ENCODE measurements around the gene RNASE13. TPM values are rescaled to one million over a fixed set of nuclear protein-coding genes. Genes with fewer than 3 reads are reported as not detected.
"Not testable (repeated sequence)": the region's sequence is repeated elsewhere in the genome, so short reads cannot be mapped to it uniquely, and the experiment has no call there.

RNASE13 gene
- total RNA-seq, 1 experiment from 2014 or later = not detected

DNA sequence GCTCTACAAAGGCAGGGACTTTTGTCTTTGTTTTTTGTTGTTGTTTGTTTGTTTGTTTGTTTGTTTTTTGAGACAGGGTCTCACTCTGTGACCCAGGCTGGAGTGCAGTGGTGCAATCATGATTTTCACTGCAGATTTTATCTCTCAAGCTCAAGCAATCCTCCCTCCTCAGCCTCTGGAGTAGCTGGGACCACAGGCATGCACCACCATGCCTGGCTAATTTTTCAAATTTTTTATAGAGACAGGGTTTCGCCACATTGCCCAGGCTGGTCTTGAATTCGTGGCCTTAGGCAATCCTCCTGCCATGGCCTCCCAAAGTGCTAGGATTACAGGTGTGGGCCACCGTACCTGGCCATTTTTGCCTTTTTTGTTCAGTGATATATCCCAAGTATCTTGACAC is 6.3 kb upstream of the RNASE13 start:
- H3K9me3 ChIP-seq (ENCODE audit: low read length); H4K20me1 ChIP-seq (ENCODE audit: insufficient read depth, low read depth, low read length): not testable (repeated sequence)

DNA sequence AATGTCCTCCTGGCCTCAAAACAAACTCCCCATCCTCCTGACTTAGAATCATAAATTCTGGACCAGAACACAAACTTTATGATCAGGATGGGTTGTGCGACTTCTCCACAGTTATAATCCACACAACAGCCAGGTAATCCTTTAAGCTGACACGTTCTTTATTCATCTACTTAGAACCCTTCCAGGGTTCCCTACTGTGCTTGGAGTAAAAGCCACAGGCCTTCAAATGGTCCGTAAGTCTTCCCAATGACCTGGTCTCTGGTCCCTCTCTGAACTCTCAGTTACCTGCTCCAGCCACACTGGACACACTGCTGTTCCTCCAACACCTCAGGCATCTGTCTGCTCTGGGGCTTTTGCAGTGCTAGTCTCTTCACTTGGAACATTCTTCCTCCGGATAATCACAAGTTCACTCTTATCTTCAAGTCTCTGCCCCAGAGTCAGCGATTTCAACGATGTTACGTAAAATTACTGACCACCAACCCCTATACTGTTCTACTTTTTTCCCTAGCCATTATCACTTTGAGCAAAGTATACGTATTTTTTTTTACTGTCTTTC is 5.8 kb upstream of the RNASE13 start:
- Histone ChIP-seq H3K9ac (ENCODE audit: low read length) (no peak overlapping the region), H3K4me3 (ENCODE audit: low read length) (no peak overlapping the region), H4K20me1 (ENCODE audit: insufficient read depth, low read depth, low read length) (no peaks in the 10 kb centered on the region), H3K4me2 (ENCODE audit: low read depth, low read length, poor library complexity, severe bottlenecking) (no peak overlapping the region), H3K36me3 (ENCODE audit: insufficient read depth, low read length) (no peaks in the 10 kb centered on the region), H2AFZ (ENCODE audit: low read length) (no peak overlapping the region), H3K27me3 (ENCODE audit: low read length) (no peaks in the 10 kb centered on the region), H3K9me2 (replicated peaks; ENCODE audit: insufficient read depth, low read length) (no peaks in the 10 kb centered on the region), H3K27ac (ENCODE audit: low read length) (no peak overlapping the region), H3K4me1 (ENCODE audit: low read length) (no peaks in the 10 kb centered on the region), H3K9me3 (ENCODE audit: low read length) (no peaks in the 10 kb centered on the region), H3K79me2 (ENCODE audit: low read length) (no peaks in the 10 kb centered on the region)
- no peak for DNase-seq

More for the DNA sequence above, 6.3 kb upstream of the RNASE13 start:
- H3K36me3 ChIP-seq (ENCODE audit: insufficient read depth, low read length); H3K27me3 ChIP-seq (ENCODE audit: low read length); H3K4me3 ChIP-seq (ENCODE audit: low read length); H3K4me2 ChIP-seq (ENCODE audit: low read depth, low read length, poor library complexity, severe bottlenecking); H2AFZ ChIP-seq (ENCODE audit: low read length); DNase-seq; H3K9me2 ChIP-seq (replicated peaks; ENCODE audit: insufficient read depth, low read length); H3K4me1 ChIP-seq (ENCODE audit: low read length); H3K27ac ChIP-seq (ENCODE audit: low read length); H3K9ac ChIP-seq (ENCODE audit: low read length); H3K79me2 ChIP-seq (ENCODE audit: low read length): not testable (repeated sequence)

- Histone ChIP-seq H3K9ac (ENCODE audit: low read length) (no peak overlapping the region), H3K27me3 (ENCODE audit: low read length) (no peaks in the 10 kb centered on the region), H2AFZ (ENCODE audit: low read length) (no peak overlapping the region), H3K27ac (ENCODE audit: low read length) (no peak overlapping the region), H3K4me2 (ENCODE audit: low read depth, low read length, poor library complexity, severe bottlenecking) (no peak overlapping the region), H3K9me3 (ENCODE audit: low read length) (no peaks in the 10 kb centered on the region), H3K79me2 (ENCODE audit: low read length) (no peaks in the 10 kb centered on the region), H3K4me1 (ENCODE audit: low read length) (no peaks in the 10 kb centered on the region), H3K36me3 (ENCODE audit: insufficient read depth, low read length) (no peaks in the 10 kb centered on the region), H3K4me3 (ENCODE audit: low read length) (no peak overlapping the region), H3K9me2 (replicated peaks; ENCODE audit: insufficient read depth, low read length) (no peaks in the 10 kb centered on the region), H4K20me1 (ENCODE audit: insufficient read depth, low read depth, low read length) (no peaks in the 10 kb centered on the region)
- peak; percentile 81 for DNase-seq
These were observed 5.2 kb upstream of the RNASE13 start for GRCh38 chr14:21039585-21040369.

GRCh38 chr14:21038441-21039422 is 4.1 kb upstream of the RNASE13 start:
- Histone ChIP-seq H3K9me2 (replicated peaks; ENCODE audit: insufficient read depth, low read length) (no peaks in the 10 kb centered on the region), H3K4me2 (ENCODE audit: low read depth, low read length, poor library complexity, severe bottlenecking) (no peak overlapping the region), H3K27ac (ENCODE audit: low read length) (no peak overlapping the region), H3K9ac (ENCODE audit: low read length) (no peak overlapping the region), H3K4me1 (ENCODE audit: low read length) (no peaks in the 10 kb centered on the region), H2AFZ (ENCODE audit: low read length) (no peak overlapping the region), H3K79me2 (ENCODE audit: low read length) (no peaks in the 10 kb centered on the region), H3K36me3 (ENCODE audit: insufficient read depth, low read length) (no peaks in the 10 kb centered on the region), H4K20me1 (ENCODE audit: insufficient read depth, low read depth, low read length) (no peaks in the 10 kb centered on the region), H3K9me3 (ENCODE audit: low read length) (no peaks in the 10 kb centered on the region), H3K4me3 (ENCODE audit: low read length) (no peak overlapping the region), H3K27me3 (ENCODE audit: low read length) (no peaks in the 10 kb centered on the region)
- DNase-seq = no peak

- Histone ChIP-seq H3K27me3 (ENCODE audit: low read length) (no peaks in the 10 kb centered on the region), H3K27ac (ENCODE audit: low read length) (no peak overlapping the region), H2AFZ (ENCODE audit: low read length) (no peak overlapping the region), H3K36me3 (ENCODE audit: insufficient read depth, low read length) (no peaks in the 10 kb centered on the region), H3K9me2 (replicated peaks; ENCODE audit: insufficient read depth, low read length) (no peaks in the 10 kb centered on the region), H4K20me1 (ENCODE audit: insufficient read depth, low read depth, low read length) (no peaks in the 10 kb centered on the region), H3K4me3 (ENCODE audit: low read length) (no peak overlapping the region), H3K4me2 (ENCODE audit: low read depth, low read length, poor library complexity, severe bottlenecking) (no peak overlapping the region), H3K9me3 (ENCODE audit: low read length) (no peaks in the 10 kb centered on the region), H3K9ac (ENCODE audit: low read length) (no peak overlapping the region), H3K4me1 (ENCODE audit: low read length) (no peaks in the 10 kb centered on the region), H3K79me2 (ENCODE audit: low read length) (no peaks in the 10 kb centered on the region)
- DNase-seq = no peak
These were observed 2.5 kb upstream of the RNASE13 start for GRCh38 chr14:21037156-21037555.

DNA sequence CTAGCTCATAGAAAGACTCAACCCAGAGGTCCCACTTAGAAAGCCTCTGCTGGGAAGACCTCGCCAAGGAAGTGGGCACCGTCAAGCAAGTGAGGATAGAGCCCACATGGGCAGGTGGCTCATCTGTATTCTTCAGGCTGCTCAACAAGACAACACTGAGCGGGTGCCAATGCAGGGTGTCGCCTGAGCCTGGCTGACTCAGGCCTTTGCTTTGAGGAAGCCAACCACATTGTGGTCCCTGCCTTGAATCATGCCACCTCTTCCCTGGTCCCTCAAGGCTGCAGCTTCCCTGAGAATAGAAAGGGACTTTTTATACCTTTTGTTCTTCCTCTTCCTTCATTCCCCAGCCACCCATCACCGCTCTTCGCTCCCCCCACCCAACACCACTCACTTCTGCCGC is 2.1 kb upstream of the RNASE13 start:
- Histone ChIP-seq H3K36me3 (ENCODE audit: insufficient read depth, low read length) (no peaks in the 10 kb centered on the region), H3K9ac (ENCODE audit: low read length) (no peak overlapping the region), H3K4me2 (ENCODE audit: low read depth, low read length, poor library complexity, severe bottlenecking) (no peak overlapping the region), H3K27me3 (ENCODE audit: low read length) (no peaks in the 10 kb centered on the region), H2AFZ (ENCODE audit: low read length) (no peak overlapping the region), H3K4me1 (ENCODE audit: low read length) (no peaks in the 10 kb centered on the region), H3K27ac (ENCODE audit: low read length) (no peak overlapping the region), H3K79me2 (ENCODE audit: low read length) (no peaks in the 10 kb centered on the region), H3K4me3 (ENCODE audit: low read length) (no peak overlapping the region), H3K9me2 (replicated peaks; ENCODE audit: insufficient read depth, low read length) (no peaks in the 10 kb centered on the region), H4K20me1 (ENCODE audit: insufficient read depth, low read depth, low read length) (no peaks in the 10 kb centered on the region), H3K9me3 (ENCODE audit: low read length) (no peaks in the 10 kb centered on the region)
- DNase-seq = no peak

GRCh38 chr14:21033133-21033698 is 1.4 kb downstream of the RNASE13 start:
- H3K79me2 ChIP-seq (ENCODE audit: low read length) = no peaks in the 10 kb centered on the region
- no peaks in the 10 kb centered on the region for H3K9me3 ChIP-seq (ENCODE audit: low read length)
- H3K4me3 ChIP-seq (ENCODE audit: low read length) = no peak overlapping the region
- no peak overlapping the region for H2AFZ ChIP-seq (ENCODE audit: low read length)
- no peaks in the 10 kb centered on the region for H4K20me1 ChIP-seq (ENCODE audit: insufficient read depth, low read depth, low read length)
- no peaks in the 10 kb centered on the region for H3K27me3 ChIP-seq (ENCODE audit: low read length)
- DNase-seq = no peak
- H3K27ac ChIP-seq (ENCODE audit: low read length) = no peak overlapping the region
- no peaks in the 10 kb centered on the region for H3K4me1 ChIP-seq (ENCODE audit: low read length)
- H3K36me3 ChIP-seq (ENCODE audit: insufficient read depth, low read length) = no peaks in the 10 kb centered on the region
- no peak overlapping the region for H3K4me2 ChIP-seq (ENCODE audit: low read depth, low read length, poor library complexity, severe bottlenecking)
- no peaks in the 10 kb centered on the region for H3K9me2 ChIP-seq (replicated peaks; ENCODE audit: insufficient read depth, low read length)
- no peak overlapping the region for H3K9ac ChIP-seq (ENCODE audit: low read length)
